Fibroblast of lung (primary cell): ENCODE results near the gene RALGPS2. TPM values are rescaled to one million over a fixed set of nuclear protein-coding genes. Genes with fewer than 3 reads are reported as not detected.

Experiments
- DNase-seq, 2 donors: peaks; one replicate each; pipeline versions ENCODE4 v3.0.0 to v3.0.0-alpha.2; 2010; ENCODE audit warnings: low read depth in 2 of 2
- H2AFZ ChIP-seq: 2 replicates; pipeline ENCODE4 v1.5.1; 2012; ENCODE audit warnings: low read length, control low read depth, inconsistent platforms
- H3K27ac ChIP-seq: 2 replicates; pipeline ENCODE4 v1.5.1; 2011; ENCODE audit warnings: low read length, control low read depth; ENCODE audit not compliant: insufficient read depth
- H3K27me3 ChIP-seq: 2 replicates; pipeline ENCODE4 v1.5.1; 2011; ENCODE audit warnings: mild to moderate bottlenecking, low read length; ENCODE audit not compliant: control insufficient read depth, insufficient read depth
- H3K36me3 ChIP-seq: 2 replicates; pipeline ENCODE4 v1.5.1; 2011; ENCODE audit warnings: low read length; ENCODE audit not compliant: control insufficient read depth, insufficient read depth
- H3K4me1 ChIP-seq: 2 replicates; pipeline ENCODE4 v1.5.1; 2011; ENCODE audit warnings: low read length; ENCODE audit not compliant: control insufficient read depth, insufficient read depth; ENCODE audit errors: extremely low read depth
- H3K4me2 ChIP-seq: 2 replicates; pipeline ENCODE4 v1.5.1; 2011; ENCODE audit warnings: low read length, control low read depth; ENCODE audit not compliant: insufficient read depth; ENCODE audit errors: extremely low read depth
- H3K4me3 ChIP-seq, 4 experiments: fragments of 200-600 bp in 1 of 4; sonication (generic) in 1 of 4; replicated peaks in 1 of 4; 2 replicates each; pipeline ENCODE4 v1.5.1; 2011 to 2016; ENCODE audit warnings: low read length in 4 of 4, low read depth in 3 of 4, mild to moderate bottlenecking in 3 of 4, control low read depth in 2 of 4, inconsistent platforms in 1 of 4, mixed read lengths in 1 of 4; ENCODE audit not compliant: insufficient read depth in 1 of 4; ENCODE audit errors: control extremely low read depth in 1 of 4
- H3K79me2 ChIP-seq: 2 replicates; pipeline ENCODE4 v1.5.1; 2012; ENCODE audit warnings: mild to moderate bottlenecking, low read length, inconsistent platforms; ENCODE audit not compliant: control insufficient read depth, insufficient read depth
- H3K9ac ChIP-seq: 2 replicates; pipeline ENCODE4 v1.5.1; 2011; ENCODE audit warnings: mild to moderate bottlenecking, low read length, control low read depth; ENCODE audit not compliant: insufficient read depth
- H3K9me3 ChIP-seq: 2 replicates; pipeline ENCODE4 v1.5.1; 2012; ENCODE audit warnings: low read depth, low read length; ENCODE audit not compliant: control insufficient read depth, insufficient read depth
- H4K20me1 ChIP-seq: 2 replicates; pipeline ENCODE4 v1.5.1; 2011; ENCODE audit warnings: low read length; ENCODE audit not compliant: control insufficient read depth, insufficient read depth; ENCODE audit errors: extremely low read depth
- EZH2 ChIP-seq: IDR thresholded peaks from 2 replicates; pipeline ENCODE4 v1.5.1; 2012; ENCODE audit warnings: low read length, control low read depth, mild to moderate bottlenecking; ENCODE audit errors: missing control alignments
- polyA plus RNA-seq, 2 donors: library from polyadenylated mRNA; depleted of rRNA in 1 of 2; stranded (reverse) in 1 of 2; unstranded in 1 of 2; fragments of >200 nt; gene quantifications; 2 replicates each; pipeline ENCODE4 v1.2.1, GENCODE V29; 2011 to 2012; ENCODE audit warnings: missing spikeins in 1 of 2
- total RNA-seq: library from RNA; depleted of rRNA; stranded (reverse); fragments of >200 nt; gene quantifications from 2 replicates; pipeline ENCODE4 v1.2.1, GENCODE V29; 2014
- TF ChIP-seq, protein P1 (sequence below), 2 donors: IDR thresholded peaks in 1 of 2; conservative IDR thresholded peaks in 1 of 2; 1 replicate in 1 of 2; 2 replicates in 1 of 2; pipeline ENCODE4 v1.5.1; 2011 to 2012; ENCODE audit warnings: low read length in 2 of 2, control low read depth in 1 of 2, inconsistent platforms in 1 of 2, low read depth in 1 of 2, mild to moderate bottlenecking in 1 of 2

RALGPS2 gene
- total and polyA plus RNA-seq, 2 donors (not counting 1 experiment from before 2014, with no cell fraction given) = 53.8 to 69.7 TPM

DNA sequence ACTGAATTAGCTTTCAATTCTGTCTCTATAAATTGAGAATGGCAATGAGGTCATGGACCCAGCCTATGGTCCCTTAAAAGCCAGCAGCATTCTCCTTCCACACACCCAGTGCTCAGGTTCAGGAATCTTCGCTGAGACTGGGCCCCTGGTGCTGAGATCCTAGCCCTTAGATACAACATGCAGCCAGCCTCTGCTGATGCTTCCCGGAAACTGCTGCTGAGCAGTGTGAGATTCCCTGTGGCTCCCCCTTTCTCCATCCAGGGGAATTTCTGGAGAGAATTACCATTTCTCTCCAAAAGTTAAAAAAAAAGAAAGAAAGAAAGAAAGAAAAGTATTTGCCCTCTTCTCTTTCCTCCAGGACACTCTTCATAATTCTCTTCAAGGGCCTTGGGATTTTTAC lies 31.7 kb upstream of the RALGPS2 start:
- Histone ChIP-seq H3K4me3 (no peak overlapping the region), H2AFZ (no peak overlapping the region), H3K9me3 (no peaks in the 10 kb centered on the region), H3K9ac (no peak overlapping the region), H3K4me1 (no peaks in the 10 kb centered on the region), H3K4me2 (no peak overlapping the region), H3K27ac (no peak overlapping the region), H3K27me3 (no peaks in the 10 kb centered on the region), H3K36me3 (no peaks in the 10 kb centered on the region), H3K79me2 (no peaks in the 10 kb centered on the region), H4K20me1 (no peaks in the 10 kb centered on the region)
- peak in 1 of 2 donors; percentile 38 for DNase-seq
- no peak for TF ChIP-seq EZH2
- TF ChIP-seq, protein P1, sequence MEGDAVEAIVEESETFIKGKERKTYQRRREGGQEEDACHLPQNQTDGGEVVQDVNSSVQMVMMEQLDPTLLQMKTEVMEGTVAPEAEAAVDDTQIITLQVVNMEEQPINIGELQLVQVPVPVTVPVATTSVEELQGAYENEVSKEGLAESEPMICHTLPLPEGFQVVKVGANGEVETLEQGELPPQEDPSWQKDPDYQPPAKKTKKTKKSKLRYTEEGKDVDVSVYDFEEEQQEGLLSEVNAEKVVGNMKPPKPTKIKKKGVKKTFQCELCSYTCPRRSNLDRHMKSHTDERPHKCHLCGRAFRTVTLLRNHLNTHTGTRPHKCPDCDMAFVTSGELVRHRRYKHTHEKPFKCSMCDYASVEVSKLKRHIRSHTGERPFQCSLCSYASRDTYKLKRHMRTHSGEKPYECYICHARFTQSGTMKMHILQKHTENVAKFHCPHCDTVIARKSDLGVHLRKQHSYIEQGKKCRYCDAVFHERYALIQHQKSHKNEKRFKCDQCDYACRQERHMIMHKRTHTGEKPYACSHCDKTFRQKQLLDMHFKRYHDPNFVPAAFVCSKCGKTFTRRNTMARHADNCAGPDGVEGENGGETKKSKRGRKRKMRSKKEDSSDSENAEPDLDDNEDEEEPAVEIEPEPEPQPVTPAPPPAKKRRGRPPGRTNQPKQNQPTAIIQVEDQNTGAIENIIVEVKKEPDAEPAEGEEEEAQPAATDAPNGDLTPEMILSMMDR (conservative IDR thresholded peaks at IDR 0.05 in 1 of 2, IDR thresholded peaks at IDR 0.05 in 1 of 2; ENCODE audit: low read depth in 1 of 2, low read length in 2 of 2) = peak; percentile 18 to 46

DNA sequence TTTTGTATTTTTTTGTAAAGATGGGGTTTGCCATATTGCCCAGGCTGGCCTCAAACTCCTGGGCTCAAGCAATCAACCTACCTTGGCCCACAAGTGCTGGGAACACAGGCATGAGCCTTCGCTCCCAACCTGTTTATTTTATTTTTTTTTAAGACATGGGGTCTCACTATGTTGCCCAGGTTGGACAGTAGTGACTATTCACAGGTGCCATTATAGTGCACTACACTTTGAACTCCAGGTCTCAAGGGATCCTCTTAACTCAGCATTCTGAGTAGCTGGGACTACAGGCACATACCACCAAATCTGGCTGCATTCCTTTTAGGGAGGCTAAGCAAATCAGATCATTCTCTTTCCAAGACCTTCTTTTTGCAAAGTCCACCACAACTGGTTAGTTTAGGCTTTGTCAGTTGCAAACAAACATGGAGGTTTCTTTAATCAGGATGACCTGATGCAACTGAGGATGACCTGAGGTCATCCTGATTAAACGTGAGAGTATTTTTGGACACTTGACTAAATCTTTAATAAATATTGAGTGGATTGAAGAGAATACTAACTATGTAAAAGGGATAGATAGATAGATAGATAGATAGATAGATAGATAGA lies 30.0 kb upstream of the RALGPS2 start:
- Histone ChIP-seq H3K27ac (no peak overlapping the region), H3K36me3 (no peaks in the 10 kb centered on the region), H3K4me1 (no peaks in the 10 kb centered on the region), H3K4me3 (no peak overlapping the region), H3K9ac (no peak overlapping the region), H2AFZ (no peak overlapping the region), H4K20me1 (no peaks in the 10 kb centered on the region), H3K4me2 (no peak overlapping the region), H3K79me2 (no peaks in the 10 kb centered on the region), H3K9me3 (no peaks in the 10 kb centered on the region), H3K27me3 (no peaks in the 10 kb centered on the region)
- DNase-seq = no peak
- TF ChIP-seq, protein P1 (conservative IDR thresholded peaks at IDR 0.05 in 1 of 2, IDR thresholded peaks at IDR 0.05 in 1 of 2; ENCODE audit: low read depth in 1 of 2, low read length in 2 of 2) = no peak
- no peak for TF ChIP-seq EZH2

DNA sequence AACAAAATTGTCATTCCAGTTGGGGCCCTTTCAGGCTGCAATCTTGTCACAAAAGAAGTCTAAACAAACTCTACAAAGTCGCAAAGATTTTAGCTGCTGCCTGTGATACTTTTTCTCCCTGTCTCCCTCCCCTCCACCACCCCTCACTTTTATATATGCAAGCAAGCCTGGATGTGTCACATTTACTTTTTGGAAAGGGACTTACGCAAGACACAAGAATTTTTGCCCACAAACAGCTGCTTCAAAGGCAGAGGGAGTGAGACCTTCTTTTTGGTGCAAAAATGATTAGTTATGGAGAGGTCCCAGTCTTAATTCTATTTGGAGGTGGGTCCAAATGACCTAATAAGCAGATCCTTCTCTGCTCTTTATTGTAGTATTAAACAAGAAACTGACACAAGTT lies 22.9 kb upstream of the RALGPS2 start:
- H3K4me1 ChIP-seq = peaks cover 3% of the 10 kb centered on the region
- peak; percentile 68 to 77 for DNase-seq
- H3K36me3 ChIP-seq = no peaks in the 10 kb centered on the region
- H4K20me1 ChIP-seq = no peaks in the 10 kb centered on the region
- H3K9me3 ChIP-seq = no peaks in the 10 kb centered on the region
- H3K4me3 ChIP-seq = no peak overlapping the region
- H3K4me2 ChIP-seq = no peak overlapping the region
- TF ChIP-seq, protein P1 (conservative IDR thresholded peaks at IDR 0.05 in 1 of 2, IDR thresholded peaks at IDR 0.05 in 1 of 2; ENCODE audit: low read depth in 1 of 2, low read length in 2 of 2) = no peak
- no peak for TF ChIP-seq EZH2
- no peak overlapping the region for H3K27ac ChIP-seq
- no peak overlapping the region for H2AFZ ChIP-seq
- no peaks in the 10 kb centered on the region for H3K27me3 ChIP-seq
- no peaks in the 10 kb centered on the region for H3K79me2 ChIP-seq
- H3K9ac ChIP-seq = no peak overlapping the region
